IPS DF 4.7 (cell line): ENCODE data around the gene DDR1.
"Not testable (repeated sequence)": the region's sequence is repeated elsewhere in the genome, so short reads cannot be mapped to it uniquely, and the experiment has no call there.

Experiments used
- DNase-seq: peaks from one replicate; pipeline ENCODE4 v3.0.0-alpha.2; 2013; ENCODE audit warnings: low spot score; ENCODE audit errors: extremely low read depth

The DDR1 gene

DNA sequence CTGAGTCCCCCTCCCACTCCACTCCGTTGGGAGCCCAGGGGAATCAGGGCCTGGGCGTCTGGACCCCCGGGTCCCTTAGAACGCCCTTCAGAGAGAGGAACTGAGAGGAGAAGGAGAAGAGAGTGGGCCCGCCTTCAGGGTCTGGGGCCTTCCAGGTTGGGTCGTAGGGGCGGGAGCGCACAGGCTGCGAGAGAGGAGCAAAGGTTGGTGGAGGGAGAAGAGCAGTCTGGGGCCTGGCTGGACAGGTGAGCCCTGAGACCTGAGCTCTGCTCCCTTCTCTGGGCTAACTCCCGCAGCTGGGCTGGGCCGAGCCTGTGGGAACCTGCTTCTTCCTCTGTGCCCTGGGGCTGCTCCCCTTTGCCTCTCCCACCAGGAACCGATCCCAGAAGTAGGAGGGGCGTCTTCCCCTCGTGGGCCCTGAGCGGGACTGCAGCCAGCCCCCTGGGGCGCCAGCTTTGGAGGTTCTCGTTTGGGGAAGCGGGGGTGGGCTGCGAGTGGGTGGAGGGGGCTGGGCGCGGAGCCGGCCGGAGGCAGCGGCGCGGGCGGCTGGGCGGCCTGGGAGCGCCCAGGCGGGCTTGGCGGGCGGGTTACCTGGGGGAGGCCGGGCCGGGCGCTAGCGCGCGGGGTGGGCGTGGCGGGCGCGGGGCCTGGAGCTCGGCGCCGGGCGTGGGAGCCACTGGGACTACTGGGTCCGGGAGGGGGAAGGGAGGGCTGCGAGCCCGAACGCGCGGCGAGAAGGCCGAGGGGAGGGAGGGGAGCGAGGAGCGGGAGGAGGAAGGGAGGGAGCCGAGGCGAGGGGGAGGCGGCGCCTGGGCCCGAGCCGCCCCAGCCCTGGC is at the start of gene DDR1:
TSS of gene DDR1 (plus strand) at position 835 of the 836 bp plus-strand sequence. CDS start 4,211 bp downstream, outside the sequence.
- no peak for DNase-seq

DNA sequence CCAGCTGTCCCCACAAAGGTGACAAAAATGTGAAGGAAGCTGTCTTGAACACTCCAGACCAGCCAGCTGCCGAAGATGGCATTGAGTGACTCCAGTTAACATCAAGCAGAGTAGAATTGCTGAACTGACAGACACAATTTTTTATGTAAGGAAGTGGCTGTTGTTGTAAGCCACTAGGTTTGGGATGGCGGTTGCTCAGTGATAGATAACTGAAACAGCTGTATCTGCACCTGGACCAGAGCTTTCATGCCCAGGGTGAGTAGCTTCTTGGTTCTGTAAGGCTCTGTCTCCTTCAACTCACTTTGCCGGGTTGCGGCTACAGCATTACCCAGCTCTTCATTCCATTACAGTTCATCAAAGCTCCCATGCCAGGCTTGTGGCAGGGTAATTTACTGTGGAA is 49.7 kb upstream of the DDR1 start:
- no peak for DNase-seq

DNA sequence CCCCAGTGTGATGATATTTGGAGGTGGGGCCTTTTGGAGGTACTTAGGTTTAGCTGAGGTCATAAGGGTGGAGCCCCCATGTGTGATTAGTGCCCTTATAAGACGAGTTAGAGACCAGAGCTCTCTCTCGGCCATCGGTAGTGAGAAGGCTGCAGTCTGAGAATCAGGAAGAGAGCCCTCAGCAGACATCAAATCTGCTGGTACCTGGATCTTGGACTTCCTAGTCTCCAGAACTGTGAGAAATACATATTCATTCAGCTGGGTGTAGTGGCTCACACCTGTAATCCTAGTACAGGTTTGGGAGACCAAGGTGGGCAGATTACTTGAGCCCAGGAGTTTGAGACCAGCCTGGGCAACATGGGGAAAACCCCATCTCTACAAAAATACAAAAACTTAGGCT is 48.7 kb upstream of the DDR1 start:
- no peak for DNase-seq

DNA sequence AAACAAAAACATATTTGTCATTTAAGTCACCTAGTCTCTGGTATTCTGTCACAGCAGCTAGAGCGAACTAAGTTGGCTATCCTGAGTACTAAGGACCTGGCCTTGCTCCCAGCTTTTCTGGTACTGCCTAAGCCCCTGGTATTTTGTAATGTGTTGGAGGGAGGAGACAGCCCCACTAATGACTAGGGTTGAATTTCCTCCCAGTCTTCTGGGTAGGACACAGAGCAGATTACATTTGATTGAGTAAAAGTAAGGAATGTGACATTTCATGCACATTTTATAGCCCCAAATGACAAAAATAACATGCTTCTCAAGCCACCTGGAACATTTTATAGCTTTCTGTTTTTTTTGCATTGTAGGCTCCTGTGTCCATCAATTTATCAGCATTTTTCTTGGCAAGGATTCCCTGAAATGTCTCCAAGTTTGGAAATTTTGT is 47.9 kb upstream of the DDR1 start:
- DNase-seq = no peak

DNA sequence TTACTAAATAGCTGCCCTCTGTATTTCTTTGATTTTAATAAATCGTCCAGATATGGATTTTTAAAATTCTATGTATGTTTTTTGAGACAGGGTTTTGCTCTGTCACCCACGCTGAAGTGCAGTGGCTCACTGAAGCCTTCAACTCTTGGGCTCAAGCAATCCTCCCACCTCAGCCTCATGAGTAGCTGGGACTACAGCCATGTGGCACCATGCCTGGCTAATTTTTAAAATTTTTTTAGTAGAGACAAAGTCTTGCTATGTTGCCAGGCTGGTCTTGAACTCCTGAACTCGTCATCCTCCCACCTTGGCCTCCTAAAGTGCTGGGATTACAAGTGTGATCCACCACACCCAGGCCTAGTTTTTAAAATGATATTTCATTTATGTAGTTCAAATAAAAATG is 47.4 kb upstream of the DDR1 start:
- DNase-seq = no peak

DNA sequence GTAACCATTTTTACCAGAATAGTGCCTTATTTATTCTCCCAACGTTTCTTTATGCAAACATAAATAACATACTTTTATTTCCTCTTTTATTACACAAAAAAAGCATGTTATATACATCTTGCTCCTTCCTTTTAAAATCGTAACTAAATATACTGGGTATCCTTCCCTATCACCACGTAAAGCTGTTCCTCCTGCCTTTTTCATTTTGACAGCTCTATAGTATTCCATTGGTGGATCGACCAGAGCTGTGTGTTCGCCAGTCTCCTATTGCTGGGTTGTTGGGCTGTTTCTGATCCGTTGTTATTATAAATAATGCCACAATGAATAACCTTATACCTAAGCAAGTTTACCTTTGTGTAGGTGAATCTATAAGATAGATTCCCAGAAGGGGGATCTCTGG is 46.9 kb upstream of the DDR1 start:
- DNase-seq = no peak

DNA sequence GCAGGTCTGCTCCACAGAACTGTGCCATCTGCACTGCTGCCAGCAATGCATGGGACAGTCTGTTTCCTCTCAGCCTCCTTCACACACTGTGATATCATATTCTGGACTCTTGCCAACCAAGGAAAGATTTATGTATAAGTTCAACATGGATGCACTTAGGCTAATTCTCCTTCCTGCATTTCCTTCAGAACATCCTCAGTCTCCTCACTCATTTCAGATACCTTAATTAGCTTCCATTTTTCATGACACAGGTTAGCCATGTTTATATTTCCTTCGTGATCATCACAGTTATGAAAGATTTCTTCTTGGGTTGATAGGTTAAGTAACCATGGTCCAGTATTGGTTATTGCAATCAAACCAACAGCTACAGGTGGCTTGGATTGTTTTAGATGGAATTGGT is 46.4 kb upstream of the DDR1 start:
- DNase-seq = no peak

DNA sequence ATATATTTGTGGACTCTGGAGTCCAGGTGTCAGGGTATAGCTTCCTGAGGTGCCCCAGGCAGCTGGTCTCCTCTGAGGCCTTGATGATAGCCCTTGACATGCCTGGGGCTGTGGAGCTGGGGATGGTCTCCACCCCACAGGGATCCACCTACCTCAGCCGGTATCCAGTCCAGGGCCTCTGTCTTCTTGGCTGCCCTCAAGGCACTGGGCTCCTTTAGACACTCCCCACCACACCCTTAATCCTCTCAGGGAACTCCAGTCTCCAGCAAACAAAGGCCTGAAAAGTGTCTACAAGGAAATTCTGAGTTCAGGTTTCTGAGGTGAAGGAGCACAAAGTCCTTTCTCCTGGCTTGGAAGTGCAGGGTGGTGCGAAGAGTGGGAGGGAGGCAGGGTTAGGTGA is 44.6 kb upstream of the DDR1 start:
- no peak for DNase-seq

DNA sequence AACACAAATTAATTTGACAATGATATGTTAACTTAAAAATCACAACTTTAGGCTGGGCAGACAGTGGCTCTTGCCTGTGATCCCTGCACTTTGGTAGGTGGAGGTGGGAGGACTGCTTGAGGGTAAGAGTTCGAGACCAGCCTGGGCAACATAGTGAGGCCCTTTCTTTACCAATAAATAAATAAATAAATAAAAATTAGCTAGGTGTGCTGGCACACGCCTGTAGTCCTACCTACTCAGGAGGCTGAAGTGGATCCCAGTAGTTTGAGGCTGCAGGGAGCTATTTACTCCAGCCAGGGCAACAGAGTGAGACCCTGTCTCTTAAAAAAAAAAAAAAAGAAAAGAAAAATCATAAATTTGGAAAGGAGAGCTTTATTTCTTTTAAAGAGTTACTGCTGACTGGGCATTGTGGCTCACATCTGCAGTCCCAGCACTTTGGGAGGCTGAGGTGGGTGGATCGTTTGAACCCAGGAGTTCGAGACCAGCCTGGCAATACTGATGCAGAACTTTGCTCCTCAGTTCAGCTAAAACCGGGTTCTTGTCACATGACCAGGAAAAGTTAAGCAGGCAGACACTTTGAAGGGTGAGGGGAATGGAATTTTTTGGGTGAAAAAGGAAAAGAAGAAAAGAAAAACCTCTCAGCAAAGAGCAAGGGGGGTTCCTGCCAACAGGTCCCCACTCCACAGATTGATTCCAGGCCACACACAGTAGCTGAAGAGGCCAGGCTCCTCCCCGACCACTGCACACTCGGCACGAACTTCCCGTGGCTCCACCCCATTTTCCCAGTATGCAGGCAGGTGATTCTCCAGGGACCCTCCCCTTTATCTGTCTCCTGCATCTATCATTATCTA is 44.0 kb upstream of the DDR1 start:
- DNase-seq = no peak

DNA sequence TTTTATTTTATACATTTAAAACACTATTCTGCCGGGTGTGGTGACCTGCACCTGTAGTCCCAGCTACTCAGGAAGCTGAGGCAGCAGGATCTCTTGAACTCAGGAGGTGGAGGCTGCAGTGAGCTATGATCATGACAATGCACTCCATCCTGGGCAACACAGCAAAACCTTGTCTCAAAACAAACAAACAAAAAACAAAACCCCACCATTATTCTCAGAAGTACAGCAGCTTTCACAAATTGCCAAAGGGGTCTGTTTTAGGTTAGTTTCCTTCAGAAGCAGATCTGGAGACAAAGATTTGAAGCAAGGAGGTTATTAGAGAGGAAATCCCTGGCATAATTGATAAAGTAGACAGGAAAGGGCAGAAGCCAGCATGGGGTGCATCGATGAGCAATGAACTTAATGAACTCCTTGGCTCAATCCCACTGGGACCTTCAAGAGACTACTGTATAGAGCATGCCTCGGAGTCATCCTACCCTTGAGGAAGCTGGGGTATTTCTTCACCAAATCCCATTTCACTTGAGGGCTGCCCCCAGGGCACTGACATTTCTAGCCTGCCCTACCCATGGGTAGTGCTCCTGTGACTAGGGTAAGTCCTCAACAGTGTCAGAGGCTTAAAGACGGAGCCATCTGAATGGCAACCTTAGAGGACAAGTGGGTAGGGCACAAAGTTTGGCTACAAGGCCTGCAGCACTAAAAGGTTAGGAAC is 43.2 kb upstream of the DDR1 start:
- no peak for DNase-seq

DNA sequence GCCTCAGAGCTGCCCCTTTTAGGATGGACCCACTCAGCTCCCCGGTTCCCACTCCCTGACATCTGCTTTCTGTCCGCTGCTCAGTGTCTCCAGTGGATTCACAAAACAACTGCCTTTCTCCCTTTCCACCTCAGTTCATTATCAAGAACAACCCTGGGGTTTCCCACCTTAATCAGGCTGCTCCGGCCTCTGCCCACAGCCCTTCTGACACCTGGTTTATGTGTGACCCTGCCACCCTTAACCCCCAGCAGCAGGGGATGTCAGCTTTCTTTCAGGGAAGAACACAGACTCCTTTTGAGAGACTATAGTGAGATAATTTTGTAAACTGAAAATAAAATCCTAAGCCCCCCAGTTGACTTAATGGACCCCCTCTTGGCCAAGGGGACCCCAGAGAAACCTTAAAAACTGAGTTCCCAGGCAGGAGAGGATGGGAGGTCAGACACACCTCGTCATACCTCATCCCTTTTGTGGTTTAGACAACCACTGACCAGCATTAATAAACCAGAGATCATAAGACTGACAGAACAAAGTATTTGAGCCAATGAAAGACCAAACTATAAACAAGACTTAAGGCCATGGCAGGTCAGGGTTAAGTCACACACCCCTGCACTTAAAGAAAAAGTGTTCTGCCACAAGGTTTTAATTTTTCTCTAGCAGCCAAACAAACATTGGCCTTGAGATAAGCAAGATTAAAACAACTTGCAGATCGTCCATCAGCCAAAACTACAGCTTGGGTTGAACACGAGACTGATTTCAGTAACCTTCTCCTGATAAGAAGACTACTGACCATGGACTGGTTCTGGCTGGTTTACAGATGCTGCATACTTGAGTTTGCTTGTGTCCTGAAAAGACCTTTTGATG is 42.4 kb upstream of the DDR1 start:
- DNase-seq = no peak

DNA sequence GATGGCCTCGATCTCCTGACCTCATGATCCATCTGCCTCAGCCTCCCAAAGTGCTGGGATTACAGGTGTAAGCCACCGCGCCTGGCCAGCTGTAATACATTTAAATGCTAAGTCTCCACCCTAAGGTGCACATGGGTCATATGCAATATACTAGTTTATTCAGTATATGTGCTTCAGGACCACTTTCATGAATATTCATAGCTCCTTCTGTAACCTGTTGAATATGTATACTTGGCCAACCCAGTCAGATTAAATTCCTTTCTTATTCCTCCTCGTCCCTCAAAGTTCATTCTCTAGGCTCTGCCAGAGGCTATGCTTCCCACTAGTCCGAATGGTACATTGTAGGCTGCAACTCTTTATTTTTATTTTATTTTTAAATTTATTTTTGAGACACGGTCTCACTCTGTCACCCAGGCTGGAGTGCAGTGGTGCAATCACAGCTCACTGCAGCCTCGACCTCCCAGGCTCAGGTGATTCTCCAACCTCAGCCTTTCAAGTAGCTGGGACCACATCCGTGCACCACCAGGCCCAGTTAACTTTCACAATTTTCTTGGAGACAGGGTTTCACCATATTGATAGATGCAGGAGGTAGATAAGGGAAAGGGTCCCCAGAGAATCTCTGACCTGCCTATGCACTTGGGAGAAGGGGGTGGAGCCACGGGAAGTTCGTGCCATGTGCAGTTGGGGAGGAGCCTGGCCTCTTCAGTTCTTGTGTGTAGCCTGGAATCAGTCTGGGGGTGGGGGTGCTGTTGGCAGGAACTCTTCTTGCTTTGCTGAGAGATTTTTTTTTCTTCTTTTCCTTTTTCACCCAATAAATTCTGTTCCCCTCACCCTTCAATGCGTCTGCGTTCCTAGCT is 41.3 kb upstream of the DDR1 start:
- DNase-seq = no peak

DNA sequence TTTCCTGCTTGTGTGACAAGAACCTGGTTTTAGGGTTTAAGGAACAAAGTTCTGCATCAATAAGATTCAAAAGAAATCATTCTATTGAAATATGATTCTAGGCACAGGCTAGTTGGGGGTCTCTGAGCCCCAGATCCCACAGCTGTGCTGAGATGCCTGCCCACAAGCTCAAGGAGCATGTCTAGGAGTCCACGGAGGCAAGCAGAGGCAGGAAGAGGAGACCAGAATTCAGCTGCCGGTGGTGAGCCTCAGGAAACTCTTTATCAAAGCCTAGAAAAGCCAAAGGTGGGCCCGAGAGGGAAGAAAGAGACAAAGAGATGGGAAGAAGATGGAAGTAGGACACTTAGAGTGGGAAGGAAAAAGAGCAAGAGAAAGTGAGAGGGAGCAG is 40.7 kb upstream of the DDR1 start:
- DNase-seq = no peak

DNA sequence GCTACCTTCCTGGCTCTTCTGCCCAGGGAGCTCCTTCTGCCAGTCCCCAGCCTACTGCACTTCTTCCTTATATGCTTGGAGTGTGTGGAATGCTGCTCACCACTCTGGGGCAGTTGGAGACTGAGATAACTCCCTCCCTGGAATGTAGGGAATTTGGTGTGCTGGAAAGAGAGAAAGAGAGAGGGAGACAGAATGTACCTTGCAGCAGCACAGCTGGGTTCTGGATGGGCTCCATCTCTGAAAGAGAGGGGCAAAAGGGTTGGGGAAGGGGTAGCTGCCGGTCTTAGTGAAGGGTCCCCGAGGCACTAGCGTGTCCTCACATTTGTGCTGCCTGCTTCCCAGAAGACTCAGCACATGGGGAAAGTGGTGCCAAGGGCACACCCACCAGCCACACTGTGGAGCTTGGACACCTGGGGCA is 40.2 kb upstream of the DDR1 start:
- DNase-seq = no peak

DNA sequence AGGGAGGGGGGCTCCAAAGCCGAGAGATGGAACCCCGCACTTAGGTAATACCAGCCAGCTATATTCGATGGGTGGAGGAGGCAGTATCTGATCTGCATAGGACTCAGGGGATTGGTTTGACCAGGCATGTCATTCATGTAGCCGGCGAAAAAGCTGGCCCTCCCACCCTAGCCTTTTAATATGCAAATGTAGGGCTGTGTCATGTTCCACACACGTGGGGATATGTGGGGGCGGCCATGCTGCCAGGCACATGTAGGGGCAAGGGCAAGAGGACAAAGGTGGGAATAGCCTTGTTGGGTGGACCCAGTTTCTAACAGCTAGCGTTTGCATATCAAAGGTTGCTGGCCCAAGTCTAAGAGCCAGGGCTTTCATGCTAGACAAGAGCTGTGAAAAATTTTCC is 39.1 kb upstream of the DDR1 start:
- DNase-seq = no peak

DNA sequence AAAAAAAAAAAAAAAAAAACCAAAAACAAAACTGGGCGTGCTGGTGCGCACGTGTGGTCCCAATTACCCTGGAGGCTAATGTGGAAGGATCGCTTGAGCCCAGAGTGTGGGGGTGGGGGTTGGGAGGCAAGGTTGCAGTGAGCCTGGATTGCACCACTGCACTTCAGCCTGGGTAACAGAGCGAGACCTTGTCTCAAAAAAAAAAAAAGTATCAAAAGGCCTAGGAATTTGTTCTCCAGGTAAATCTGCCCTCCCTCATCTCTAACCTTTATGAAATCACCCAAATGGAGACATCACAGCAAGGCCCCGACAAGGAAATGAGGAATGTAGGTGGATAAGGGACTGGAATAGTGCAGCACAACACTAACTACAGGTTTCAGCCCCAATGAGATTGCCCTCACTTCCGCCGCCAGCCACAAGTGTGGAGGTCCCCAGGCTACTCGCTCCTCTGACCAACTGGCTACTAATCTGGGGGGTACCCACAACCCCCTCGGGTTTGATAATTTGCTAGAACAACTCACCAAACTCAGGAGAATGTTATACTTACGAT is 36.8 kb upstream of the DDR1 start:
- DNase-seq = no peak

DNA sequence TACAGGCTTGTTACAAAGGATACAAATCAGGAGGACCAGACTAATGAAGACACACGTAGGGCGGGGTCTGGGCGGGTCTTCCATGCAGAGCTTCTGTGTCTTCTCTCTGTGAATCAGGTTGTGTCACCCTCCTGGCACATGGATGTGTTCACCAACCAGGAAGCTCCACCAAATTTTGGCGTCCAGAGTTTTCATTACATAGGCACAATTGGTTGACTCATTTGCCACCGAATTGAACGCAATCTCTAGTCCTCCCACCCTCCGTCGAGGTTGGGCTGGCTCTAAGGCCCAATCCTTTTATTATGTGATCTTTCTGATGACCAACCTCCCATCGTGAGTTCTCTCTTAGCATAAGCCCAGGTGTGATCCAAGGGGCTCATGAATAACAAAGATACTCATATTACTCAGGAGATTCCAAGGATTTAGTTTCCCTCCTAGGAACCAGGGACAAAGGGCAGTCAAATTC is 36.3 kb upstream of the DDR1 start:
- no peak for DNase-seq

DNA sequence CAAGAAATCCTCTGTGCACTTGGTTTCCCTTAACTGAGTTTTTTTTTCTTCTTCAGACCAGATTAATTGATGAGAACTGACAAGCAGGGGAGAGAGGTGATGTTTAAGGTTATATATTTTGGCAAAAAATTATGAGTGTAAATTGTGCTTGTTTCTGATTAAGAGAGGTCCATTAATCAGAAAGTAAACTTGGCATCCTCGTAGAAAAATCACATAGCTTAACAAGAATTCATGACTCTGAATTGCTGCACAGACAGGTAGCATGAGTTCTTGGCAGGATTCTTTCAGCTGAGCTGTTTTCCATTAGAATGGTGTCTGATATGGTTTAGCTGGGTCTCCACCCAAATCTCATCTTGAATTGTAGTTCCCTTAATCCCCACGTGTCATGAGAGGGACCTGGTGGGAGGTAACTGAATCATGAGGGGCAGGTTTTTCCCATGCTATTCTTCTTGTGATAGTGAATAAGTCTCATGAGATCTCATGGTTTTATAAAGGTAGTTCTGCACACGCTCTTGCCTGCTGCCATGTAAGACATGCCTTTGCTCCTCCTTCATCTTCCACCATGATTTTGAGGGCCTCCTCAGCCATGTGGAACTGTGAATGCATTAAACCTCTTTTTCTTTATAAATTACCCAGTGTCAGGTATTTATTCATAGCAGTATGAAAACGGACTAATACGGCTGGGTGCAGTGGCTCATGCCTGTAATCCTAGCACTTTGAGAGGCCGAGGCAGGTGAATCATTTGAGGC is 34.2 kb upstream of the DDR1 start:
- no peak for DNase-seq

DNA sequence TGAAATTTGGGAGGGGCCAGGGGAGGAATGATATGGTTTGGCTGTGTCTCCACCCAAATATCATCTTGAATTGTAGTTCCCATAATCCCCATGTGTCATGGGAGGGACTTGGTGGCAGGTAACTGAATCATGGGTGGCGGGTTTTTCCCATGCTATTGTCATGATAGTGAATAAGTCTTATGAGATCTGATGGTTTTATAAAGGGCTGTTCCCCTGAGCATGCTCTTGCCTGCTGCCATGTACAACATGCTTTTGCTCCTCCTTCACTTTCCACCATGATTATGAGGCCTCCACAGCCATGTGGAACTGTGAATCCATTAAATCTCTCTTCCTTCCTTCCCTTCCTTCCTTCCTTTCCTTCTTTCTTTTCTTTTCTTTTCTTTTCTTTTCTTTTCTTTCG is 31.9 kb upstream of the DDR1 start:
- not testable (repeated sequence) for DNase-seq
